HepG2 (cell line): Measurements from ENCODE around the gene CDK7. TPM values are rescaled to one million over a fixed set of nuclear protein-coding genes. Genes with fewer than 3 reads are reported as not detected.

Experiments used
- EED ChIP-seq: sonication (generic); formaldehyde crosslinking; IDR thresholded peaks from 2 replicates; pipeline ENCODE4 v1.5.0; 2020; ENCODE audit warnings: mild to moderate bottlenecking, missing genetic modification reagents
- ETV6 ChIP-seq: sonication (generic); formaldehyde crosslinking; conservative IDR thresholded peaks from 2 replicates; pipeline ENCODE4 v1.4.0; 2020; ENCODE audit warnings: missing genetic modification reagents
- HNRNPLL ChIP-seq: fragments of 200-400 bp; formaldehyde crosslinking; IDR thresholded peaks from 2 replicates; pipeline ENCODE4 v1.6.1; 2017; ENCODE audit warnings: mild to moderate bottlenecking, low read depth, low read length; ENCODE audit not compliant: poor library complexity, severe bottlenecking
- PRMT3 ChIP-seq: sonication (generic); formaldehyde crosslinking; IDR thresholded peaks from 2 replicates; pipeline ENCODE4 v1.8.1; 2022; ENCODE audit warnings: low read depth, mild to moderate bottlenecking, moderate library complexity, missing genetic modification reagents, borderline replicate concordance
- ZFP37 ChIP-seq: sonication (generic); formaldehyde crosslinking; IDR thresholded peaks from 2 replicates; pipeline ENCODE4 v1.4.0; 2020; ENCODE audit warnings: missing genetic modification reagents, borderline replicate concordance
- ZNF224 ChIP-seq: sonication (generic); formaldehyde crosslinking; IDR thresholded peaks from 2 replicates; pipeline ENCODE4 v1.5.0; 2020; ENCODE audit warnings: mild to moderate bottlenecking, missing genetic modification reagents
- ZNF263 ChIP-seq: sonication (generic); formaldehyde crosslinking; IDR thresholded peaks from 2 replicates; pipeline ENCODE4 v1.4.0; 2020; ENCODE audit warnings: missing genetic modification reagents
- ZNF431 ChIP-seq: sonication (generic); formaldehyde crosslinking; IDR thresholded peaks from 2 replicates; pipeline ENCODE4 v1.9.0; 2022; ENCODE audit warnings: missing genetic modification reagents, low read depth, mild to moderate bottlenecking, borderline replicate concordance
- ZNF562 ChIP-seq: sonication (generic); formaldehyde crosslinking; IDR thresholded peaks from 2 replicates; pipeline ENCODE4 v1.8.0; 2022; ENCODE audit warnings: missing genetic modification reagents, borderline replicate concordance
- polyA plus RNA-seq, 8 experiments: library from polyadenylated mRNA; depleted of rRNA in 3 of 8; stranded (reverse) in 7 of 8; unstranded in 1 of 8; fragments of >200 nt; fragmentation: Illumina TruSeq in 4 of 8; extraction: Trizol in 4 of 8; gene quantifications; 2 replicates each; pipeline versions ENCODE4 v1.2.1 to v1.2.3, GENCODE V29; 2011 to 2016; ENCODE audit warnings: low read depth in 4 of 8, missing spikeins in 1 of 8, mixed read lengths in 1 of 8; ENCODE audit not compliant: insufficient read depth in 1 of 8
- total RNA-seq, 5 experiments: library from RNA; depleted of rRNA; stranded (reverse); fragments of >200 nt; fragmentation: Illumina TruSeq; extraction: Trizol; gene quantifications; 2 replicates each; pipeline ENCODE4 v1.2.3, GENCODE V29; 2016; ENCODE audit warnings: low read depth in 1 of 5
- TF ChIP-seq, protein P1 (sequence below): sonication (generic); formaldehyde crosslinking; IDR thresholded peaks from 2 replicates; pipeline ENCODE4 v1.4.0; 2020; ENCODE audit warnings: mild to moderate bottlenecking, missing genetic modification reagents
- TF ChIP-seq, protein P2 (sequence below): sonication (generic); formaldehyde crosslinking; IDR thresholded peaks from 2 replicates; pipeline ENCODE4 v1.4.0; 2020; ENCODE audit warnings: missing genetic modification reagents
- TF ChIP-seq, protein P3 (sequence below): sonication (generic); formaldehyde crosslinking; IDR thresholded peaks from 2 replicates; pipeline ENCODE4 v1.8.0; 2022; ENCODE audit warnings: mild to moderate bottlenecking, missing genetic modification reagents; ENCODE audit not compliant: insufficient replicate concordance
- TF ChIP-seq, protein P4 (sequence below): fragments of 450-650 bp; IDR thresholded peaks from 2 replicates; pipeline ENCODE4 v1.6.1; 2017; ENCODE audit warnings: mild to moderate bottlenecking
- TF ChIP-seq, protein P5 (sequence below): sonication (generic); formaldehyde crosslinking; conservative IDR thresholded peaks from 2 replicates; pipeline ENCODE4 v1.8.0; 2022; ENCODE audit warnings: missing genetic modification reagents

The CDK7 gene
- total and polyA plus RNA-seq, 2 of the 13 experiments (the other 11 are each of a cell fraction or from before 2014, with no cell fraction given): 41.2 to 54.9 TPM

DNA sequence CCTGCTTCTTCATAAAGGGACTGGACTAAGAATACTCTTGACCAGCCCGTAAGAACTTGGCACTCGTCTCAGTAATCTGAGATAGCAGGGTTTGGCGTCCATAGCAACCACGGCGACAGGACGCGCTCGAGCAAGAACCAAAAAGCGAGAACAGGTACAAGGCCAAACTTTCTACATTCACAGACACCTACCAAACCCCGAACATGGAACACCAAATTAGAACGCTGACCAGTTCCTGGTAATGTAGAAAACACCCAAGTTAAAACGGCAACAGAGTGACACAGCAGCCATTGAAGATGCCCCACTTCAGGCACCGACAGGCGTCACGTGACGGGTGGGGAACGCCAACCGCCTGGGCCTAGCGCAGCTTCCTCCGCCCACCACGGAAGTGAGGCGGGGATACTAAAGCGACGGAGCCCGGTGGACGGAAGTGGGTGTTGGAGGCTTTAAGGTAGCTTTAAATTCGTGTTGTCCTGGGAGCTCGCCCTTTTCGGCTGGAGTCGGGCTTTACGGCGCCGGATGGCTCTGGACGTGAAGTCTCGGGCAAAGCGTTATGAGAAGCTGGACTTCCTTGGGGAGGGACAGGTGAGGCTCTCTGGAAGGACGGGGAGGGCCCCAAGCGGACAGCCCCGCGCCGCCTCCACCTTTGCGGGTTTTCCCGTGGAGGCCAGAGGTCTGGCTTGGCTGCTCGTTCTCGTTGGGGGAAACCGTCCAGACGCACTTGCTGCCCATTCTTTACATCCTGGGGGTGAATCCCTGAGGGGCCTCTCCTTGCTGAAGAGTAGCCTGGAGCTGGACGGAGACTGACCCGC lies at the start of gene CDK7 (continued):
- peak; percentile 76; the same call in 1 of the 2 replicates for TF ChIP-seq ZNF431
- TF ChIP-seq ZNF562 (CRISPR knock-in tag): no peak
- TF ChIP-seq, protein P1, sequence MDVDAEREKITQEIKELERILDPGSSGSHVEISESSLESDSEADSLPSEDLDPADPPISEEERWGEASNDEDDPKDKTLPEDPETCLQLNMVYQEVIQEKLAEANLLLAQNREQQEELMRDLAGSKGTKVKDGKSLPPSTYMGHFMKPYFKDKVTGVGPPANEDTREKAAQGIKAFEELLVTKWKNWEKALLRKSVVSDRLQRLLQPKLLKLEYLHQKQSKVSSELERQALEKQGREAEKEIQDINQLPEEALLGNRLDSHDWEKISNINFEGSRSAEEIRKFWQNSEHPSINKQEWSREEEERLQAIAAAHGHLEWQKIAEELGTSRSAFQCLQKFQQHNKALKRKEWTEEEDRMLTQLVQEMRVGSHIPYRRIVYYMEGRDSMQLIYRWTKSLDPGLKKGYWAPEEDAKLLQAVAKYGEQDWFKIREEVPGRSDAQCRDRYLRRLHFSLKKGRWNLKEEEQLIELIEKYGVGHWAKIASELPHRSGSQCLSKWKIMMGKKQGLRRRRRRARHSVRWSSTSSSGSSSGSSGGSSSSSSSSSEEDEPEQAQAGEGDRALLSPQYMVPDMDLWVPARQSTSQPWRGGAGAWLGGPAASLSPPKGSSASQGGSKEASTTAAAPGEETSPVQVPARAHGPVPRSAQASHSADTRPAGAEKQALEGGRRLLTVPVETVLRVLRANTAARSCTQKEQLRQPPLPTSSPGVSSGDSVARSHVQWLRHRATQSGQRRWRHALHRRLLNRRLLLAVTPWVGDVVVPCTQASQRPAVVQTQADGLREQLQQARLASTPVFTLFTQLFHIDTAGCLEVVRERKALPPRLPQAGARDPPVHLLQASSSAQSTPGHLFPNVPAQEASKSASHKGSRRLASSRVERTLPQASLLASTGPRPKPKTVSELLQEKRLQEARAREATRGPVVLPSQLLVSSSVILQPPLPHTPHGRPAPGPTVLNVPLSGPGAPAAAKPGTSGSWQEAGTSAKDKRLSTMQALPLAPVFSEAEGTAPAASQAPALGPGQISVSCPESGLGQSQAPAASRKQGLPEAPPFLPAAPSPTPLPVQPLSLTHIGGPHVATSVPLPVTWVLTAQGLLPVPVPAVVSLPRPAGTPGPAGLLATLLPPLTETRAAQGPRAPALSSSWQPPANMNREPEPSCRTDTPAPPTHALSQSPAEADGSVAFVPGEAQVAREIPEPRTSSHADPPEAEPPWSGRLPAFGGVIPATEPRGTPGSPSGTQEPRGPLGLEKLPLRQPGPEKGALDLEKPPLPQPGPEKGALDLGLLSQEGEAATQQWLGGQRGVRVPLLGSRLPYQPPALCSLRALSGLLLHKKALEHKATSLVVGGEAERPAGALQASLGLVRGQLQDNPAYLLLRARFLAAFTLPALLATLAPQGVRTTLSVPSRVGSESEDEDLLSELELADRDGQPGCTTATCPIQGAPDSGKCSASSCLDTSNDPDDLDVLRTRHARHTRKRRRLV: 0 out of 2 replicates have a peak, but pooled peaks have one; percentile 31
- no peak for TF ChIP-seq ZFP37
- no peak for TF ChIP-seq ZNF263
- no peak for TF ChIP-seq EED (CRISPR knock-in tag)
- TF ChIP-seq ZNF224 (CRISPR knock-in tag): peak; percentile 75; the same call in 1 of the 2 replicates
- TF ChIP-seq, protein P2, sequence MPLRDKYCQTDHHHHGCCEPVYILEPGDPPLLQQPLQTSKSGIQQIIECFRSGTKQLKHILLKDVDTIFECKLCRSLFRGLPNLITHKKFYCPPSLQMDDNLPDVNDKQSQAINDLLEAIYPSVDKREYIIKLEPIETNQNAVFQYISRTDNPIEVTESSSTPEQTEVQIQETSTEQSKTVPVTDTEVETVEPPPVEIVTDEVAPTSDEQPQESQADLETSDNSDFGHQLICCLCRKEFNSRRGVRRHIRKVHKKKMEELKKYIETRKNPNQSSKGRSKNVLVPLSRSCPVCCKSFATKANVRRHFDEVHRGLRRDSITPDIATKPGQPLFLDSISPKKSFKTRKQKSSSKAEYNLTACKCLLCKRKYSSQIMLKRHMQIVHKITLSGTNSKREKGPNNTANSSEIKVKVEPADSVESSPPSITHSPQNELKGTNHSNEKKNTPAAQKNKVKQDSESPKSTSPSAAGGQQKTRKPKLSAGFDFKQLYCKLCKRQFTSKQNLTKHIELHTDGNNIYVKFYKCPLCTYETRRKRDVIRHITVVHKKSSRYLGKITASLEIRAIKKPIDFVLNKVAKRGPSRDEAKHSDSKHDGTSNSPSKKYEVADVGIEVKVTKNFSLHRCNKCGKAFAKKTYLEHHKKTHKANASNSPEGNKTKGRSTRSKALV: no peak
- TF ChIP-seq ETV6 (CRISPR knock-in tag): no peak
- TF ChIP-seq, protein P3, sequence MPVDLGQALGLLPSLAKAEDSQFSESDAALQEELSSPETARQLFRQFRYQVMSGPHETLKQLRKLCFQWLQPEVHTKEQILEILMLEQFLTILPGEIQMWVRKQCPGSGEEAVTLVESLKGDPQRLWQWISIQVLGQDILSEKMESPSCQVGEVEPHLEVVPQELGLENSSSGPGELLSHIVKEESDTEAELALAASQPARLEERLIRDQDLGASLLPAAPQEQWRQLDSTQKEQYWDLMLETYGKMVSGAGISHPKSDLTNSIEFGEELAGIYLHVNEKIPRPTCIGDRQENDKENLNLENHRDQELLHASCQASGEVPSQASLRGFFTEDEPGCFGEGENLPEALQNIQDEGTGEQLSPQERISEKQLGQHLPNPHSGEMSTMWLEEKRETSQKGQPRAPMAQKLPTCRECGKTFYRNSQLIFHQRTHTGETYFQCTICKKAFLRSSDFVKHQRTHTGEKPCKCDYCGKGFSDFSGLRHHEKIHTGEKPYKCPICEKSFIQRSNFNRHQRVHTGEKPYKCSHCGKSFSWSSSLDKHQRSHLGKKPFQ (CRISPR knock-in tag): peak; percentile 79
- TF ChIP-seq HNRNPLL: peak; percentile 93
- TF ChIP-seq, protein P4, sequence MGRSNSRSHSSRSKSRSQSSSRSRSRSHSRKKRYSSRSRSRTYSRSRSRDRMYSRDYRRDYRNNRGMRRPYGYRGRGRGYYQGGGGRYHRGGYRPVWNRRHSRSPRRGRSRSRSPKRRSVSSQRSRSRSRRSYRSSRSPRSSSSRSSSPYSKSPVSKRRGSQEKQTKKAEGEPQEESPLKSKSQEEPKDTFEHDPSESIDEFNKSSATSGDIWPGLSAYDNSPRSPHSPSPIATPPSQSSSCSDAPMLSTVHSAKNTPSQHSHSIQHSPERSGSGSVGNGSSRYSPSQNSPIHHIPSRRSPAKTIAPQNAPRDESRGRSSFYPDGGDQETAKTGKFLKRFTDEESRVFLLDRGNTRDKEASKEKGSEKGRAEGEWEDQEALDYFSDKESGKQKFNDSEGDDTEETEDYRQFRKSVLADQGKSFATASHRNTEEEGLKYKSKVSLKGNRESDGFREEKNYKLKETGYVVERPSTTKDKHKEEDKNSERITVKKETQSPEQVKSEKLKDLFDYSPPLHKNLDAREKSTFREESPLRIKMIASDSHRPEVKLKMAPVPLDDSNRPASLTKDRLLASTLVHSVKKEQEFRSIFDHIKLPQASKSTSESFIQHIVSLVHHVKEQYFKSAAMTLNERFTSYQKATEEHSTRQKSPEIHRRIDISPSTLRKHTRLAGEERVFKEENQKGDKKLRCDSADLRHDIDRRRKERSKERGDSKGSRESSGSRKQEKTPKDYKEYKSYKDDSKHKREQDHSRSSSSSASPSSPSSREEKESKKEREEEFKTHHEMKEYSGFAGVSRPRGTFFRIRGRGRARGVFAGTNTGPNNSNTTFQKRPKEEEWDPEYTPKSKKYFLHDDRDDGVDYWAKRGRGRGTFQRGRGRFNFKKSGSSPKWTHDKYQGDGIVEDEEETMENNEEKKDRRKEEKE: no peak
- TF ChIP-seq PRMT3: no peak
- TF ChIP-seq, protein P5, sequence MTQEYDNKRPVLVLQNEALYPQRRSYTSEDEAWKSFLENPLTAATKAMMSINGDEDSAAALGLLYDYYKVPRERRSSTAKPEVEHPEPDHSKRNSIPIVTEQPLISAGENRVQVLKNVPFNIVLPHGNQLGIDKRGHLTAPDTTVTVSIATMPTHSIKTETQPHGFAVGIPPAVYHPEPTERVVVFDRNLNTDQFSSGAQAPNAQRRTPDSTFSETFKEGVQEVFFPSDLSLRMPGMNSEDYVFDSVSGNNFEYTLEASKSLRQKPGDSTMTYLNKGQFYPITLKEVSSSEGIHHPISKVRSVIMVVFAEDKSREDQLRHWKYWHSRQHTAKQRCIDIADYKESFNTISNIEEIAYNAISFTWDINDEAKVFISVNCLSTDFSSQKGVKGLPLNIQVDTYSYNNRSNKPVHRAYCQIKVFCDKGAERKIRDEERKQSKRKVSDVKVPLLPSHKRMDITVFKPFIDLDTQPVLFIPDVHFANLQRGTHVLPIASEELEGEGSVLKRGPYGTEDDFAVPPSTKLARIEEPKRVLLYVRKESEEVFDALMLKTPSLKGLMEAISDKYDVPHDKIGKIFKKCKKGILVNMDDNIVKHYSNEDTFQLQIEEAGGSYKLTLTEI (CRISPR knock-in tag): no peak
